Measurements from ENCODE around the gene ODC1.
"Not testable (repeated sequence)": the region's sequence is repeated elsewhere in the genome, so short reads cannot be mapped to it uniquely, and the experiment has no call there.

ODC1 gene

DNA sequence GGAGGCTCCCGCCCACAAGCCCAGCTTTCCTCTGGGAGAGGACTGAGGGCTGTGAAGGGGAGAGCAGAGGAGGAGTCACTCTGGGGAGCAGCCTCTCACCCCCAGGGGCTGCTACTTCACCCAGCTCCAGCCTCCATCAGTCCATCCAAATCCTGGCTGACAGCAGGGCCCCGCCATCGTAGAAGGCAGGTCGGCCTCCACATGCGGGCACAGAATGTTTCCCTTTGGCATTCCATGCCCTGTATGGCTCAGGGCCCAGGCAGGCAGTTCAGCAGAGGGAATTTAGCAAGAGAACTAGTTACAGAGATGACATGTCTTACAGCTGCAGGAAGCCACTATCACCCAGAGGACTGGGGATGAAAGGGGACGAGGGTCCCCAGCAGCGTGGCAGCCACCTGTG lies 6.4 kb upstream of the ODC1 start:
- in situ Hi-C loops (cut with HindIII; ENCODE audit: low sequenced_read_pairs), result no loop called here

DNA sequence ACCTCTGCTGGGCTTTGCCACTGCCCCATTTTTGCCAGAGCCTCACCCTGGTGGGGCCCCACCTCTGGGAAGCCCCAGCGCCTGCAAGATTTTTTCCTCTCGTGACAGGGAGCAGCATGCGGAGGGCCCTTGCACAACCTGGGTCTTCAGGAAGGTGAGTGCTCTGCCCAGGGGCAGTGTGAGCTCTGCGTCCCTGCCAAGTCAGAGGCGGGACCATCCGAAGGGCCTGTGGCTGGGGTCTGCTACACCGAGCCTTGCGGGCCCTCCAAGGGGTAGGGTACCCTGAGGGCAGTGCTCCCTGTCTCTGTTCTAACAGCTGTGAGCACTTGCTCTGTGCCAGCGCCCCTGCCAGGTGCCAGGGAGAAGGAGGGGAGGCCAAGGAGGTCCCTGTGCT lies 5.8 kb upstream of the ODC1 start:
- in situ Hi-C loops (cut with HindIII; ENCODE audit: low sequenced_read_pairs), result no loop called here

DNA sequence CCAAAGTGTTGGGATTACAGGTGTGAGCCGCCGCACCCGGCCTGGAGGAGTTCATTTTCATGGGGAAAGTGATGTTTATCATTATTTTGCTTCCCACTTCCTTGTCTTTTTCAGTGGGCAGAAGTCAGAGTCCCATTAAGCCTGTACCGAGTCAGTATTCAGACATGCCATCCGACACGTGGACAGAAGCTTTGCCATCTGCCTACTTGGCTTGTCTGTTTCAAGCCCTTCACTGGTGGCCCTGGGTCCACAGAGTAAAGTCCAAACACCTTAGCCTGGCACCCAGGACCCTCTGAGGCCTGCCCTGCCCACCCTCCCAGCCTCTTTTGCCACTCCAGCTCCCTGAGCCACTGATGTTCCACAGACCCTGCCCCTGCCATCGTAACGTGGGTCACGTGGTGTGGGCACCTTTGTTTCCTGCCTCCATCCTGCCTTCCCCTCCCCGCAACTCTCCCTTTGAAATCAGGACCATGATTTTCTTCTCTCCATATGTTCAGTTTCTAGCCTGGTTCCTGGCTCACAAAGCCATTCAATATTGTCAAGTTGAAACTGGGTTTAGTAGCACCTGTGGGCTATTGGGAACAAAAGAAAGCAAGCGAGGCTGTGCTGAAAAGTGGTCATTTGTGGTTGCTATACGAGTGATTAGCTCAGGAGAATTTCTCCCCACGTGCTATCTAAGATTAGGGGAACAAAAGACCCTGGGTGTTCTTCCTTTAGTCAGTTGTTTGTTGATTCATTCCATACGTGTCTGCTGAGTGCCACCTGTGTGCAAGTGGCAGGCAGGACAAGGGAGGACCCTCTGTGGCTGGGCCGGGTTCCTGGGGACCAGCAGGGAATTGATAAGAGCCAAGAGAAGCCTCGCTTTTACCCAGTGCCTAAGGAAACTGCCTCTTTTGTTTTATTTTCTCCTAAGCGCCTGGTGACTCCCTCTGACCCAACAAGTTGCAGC lies 5.1 kb upstream of the ODC1 start:
- in situ Hi-C loops (cut with HindIII; ENCODE audit: low sequenced_read_pairs), result no loop called here

GRCh38 chr2:10452312-10452711 lies 4.2 kb upstream of the ODC1 start:
- in situ Hi-C loops (cut with HindIII; ENCODE audit: low sequenced_read_pairs), result no loop called here

GRCh38 chr2:10451819-10452218 lies 3.7 kb upstream of the ODC1 start:
- in situ Hi-C loops (cut with HindIII; ENCODE audit: low sequenced_read_pairs), result no loop called here

GRCh38 chr2:10449838-10450691 lies 1.9 kb upstream of the ODC1 start:
- in situ Hi-C loops (cut with HindIII; ENCODE audit: low sequenced_read_pairs), result no loop called here

- in situ Hi-C loops (cut with HindIII; ENCODE audit: low sequenced_read_pairs), result no loop called here
Observed at GRCh38 chr2:10449486-10449831, 1.3 kb upstream of the ODC1 start.

- in situ Hi-C loops (cut with HindIII; ENCODE audit: low sequenced_read_pairs), result no loop called here
Observed at GRCh38 chr2:10448576-10449485, 704 bp upstream of the ODC1 start.

- in situ Hi-C loops (cut with HindIII; ENCODE audit: low sequenced_read_pairs), result no loop called here
Observed at GRCh38 chr2:10447300-10447894, 730 bp downstream of the ODC1 start.

GRCh38 chr2:10446631-10447030 lies 1.5 kb downstream of the ODC1 start:
- in situ Hi-C loops (cut with HindIII; ENCODE audit: low sequenced_read_pairs), result no loop called here

DNA sequence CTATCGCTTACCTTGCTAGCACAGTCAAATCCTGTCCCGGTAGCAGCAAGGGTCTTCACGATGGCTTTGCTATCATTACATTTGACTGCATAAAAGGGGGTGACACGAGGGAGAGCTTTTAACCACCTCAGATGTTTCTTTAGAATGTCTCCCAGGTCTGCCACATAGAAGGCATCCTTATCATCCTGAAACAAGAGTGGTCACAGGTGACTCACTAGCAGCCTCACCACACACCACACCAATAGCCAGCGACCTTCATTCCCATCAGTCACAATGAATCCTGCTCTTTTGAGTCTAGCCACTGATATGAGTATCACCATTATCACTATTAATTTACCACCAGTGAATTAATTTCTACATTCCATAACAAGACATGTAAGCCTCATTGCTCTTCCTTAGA lies 3.7 kb downstream of the ODC1 start:
- in situ Hi-C loops (cut with HindIII; ENCODE audit: low sequenced_read_pairs), result no loop called here

- in situ Hi-C loops (cut with HindIII; ENCODE audit: low sequenced_read_pairs), result not testable (repeated sequence)
Observed at GRCh38 chr2:10442469-10443126, 5.5 kb downstream of the ODC1 start.

GRCh38 chr2:10441948-10442347 lies 6.2 kb downstream of the ODC1 start:
- in situ Hi-C loops (cut with HindIII; ENCODE audit: low sequenced_read_pairs), result no loop called here

DNA sequence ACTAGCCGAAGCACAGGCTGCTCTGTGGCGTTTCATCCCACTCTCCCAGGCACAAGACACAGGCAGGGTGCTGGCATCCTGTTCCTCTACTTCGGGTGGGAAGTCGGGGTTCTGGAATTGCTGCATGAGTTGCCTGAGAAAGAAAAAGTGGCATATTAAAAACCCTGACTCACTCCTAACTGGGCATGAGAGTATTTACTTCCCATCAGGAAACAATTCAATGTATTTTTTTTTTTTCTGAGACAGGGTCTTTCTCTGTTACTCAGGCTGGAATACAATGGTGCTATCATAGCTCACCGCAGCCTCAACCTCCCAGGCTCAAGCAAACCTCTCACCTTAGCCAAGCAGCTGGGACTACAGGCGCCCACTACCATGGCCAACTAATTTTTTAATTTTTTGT lies 7.4 kb downstream of the ODC1 start:
- in situ Hi-C loops (cut with HindIII; ENCODE audit: low sequenced_read_pairs), result no loop called here

GRCh38 chr2:10439971-10440370 lies 8.2 kb downstream of the ODC1 start:
- in situ Hi-C loops (cut with HindIII; ENCODE audit: low sequenced_read_pairs), result loop anchor here (10.0 kb wide), 2 partner anchors 225 to 315 kb away; partner anchors contain the start of gene RRM2

DNA sequence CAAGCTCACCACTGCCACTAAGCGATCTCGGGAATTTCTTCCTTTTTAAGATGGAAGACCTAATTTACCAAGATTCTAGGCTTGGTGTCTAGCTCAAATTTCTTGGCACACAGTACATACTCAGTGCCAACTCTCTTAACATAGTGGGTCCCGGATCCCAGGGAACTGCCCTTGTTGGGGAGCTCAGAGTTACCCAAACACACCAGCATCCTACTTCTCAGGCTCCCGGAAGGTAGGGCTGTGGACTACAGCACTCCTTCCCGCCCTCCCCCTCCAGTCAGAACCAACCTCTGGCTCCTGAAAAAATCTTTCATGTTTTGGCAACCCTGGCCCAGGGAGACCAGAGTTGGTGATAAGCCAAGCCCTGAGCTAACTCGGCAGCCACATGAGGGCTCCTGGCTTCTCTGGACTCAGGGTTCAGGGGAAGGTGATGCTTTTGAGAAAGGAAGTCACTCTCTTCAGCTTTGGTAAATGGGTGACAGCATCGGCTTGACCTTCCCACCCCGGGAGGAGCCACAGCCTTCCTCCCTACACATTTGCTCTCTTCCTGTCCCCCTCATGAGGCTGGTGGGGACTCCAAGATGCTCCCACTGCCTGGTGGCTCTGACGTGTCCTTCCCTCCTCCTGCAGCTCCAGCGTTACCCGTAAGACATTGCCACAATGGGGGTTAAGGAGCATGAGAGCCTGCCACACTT lies 8.8 kb downstream of the ODC1 start:
- in situ Hi-C loops (cut with HindIII; ENCODE audit: low sequenced_read_pairs), result loop anchor here (10.0 kb wide), 2 partner anchors 225 to 315 kb away; partner anchors contain the start of gene RRM2

GRCh38 chr2:10438688-10439087 lies 9.4 kb downstream of the ODC1 start:
- in situ Hi-C loops (cut with HindIII; ENCODE audit: low sequenced_read_pairs), result loop anchor here (10.0 kb wide), 2 partner anchors 226 to 314 kb away; partner anchors contain the start of gene RRM2

GRCh38 chr2:10437806-10438205 lies 10.3 kb downstream of the ODC1 start:
- in situ Hi-C loops (cut with HindIII; ENCODE audit: low sequenced_read_pairs), result loop anchor here (10.0 kb wide), 2 partner anchors 227 to 313 kb away; partner anchors contain the start of gene RRM2

- in situ Hi-C loops (cut with HindIII; ENCODE audit: low sequenced_read_pairs), result loop anchor here (10.0 kb wide), 2 partner anchors 228 to 312 kb away; partner anchors contain the start of gene RRM2
Observed at GRCh38 chr2:10436583-10437110, 11.5 kb downstream of the ODC1 start.

All from DLD1 (cell line).